ENCODE results near the gene KCND3. TPM values are rescaled to one million over a fixed set of nuclear protein-coding genes. Genes with fewer than 3 reads are reported as not detected.

The KCND3 gene
- total and polyA plus RNA-seq, 2 of the 4 experiments (the other 2 are of a cell fraction), result under 0.01 to 0.03 TPM

GRCh38 chr1:111768023-111768422 lies 221.4 kb downstream of the KCND3 start (continued):
- TF ChIP-seq RFX5 (IDR thresholded peaks at IDR 0.05; ENCODE audit: low read depth, low read length), result no peak

GRCh38 chr1:111762332-111762731 lies 227.1 kb downstream of the KCND3 start:
- H2AK5ac ChIP-seq (ENCODE audit: low read depth, low read length), result no peak overlapping the region
- in situ Hi-C loops (cut with MboI; ENCODE audit: low sequenced_read_pairs) (loop anchor here (10.0 kb wide), 1 partner anchor 538 kb away; the partner anchor contains the start of gene CHI3L2), intact Hi-C loops (cut with micrococcal nuclease) (loop anchor here (10.0 kb wide), 1 partner anchor 572 kb away; no protein-coding TSS in a partner anchor), dilution Hi-C loops (cut with HindIII; ENCODE audit: low sequenced_read_pairs, unreplicated experiment) (loop anchor here (25.0 kb wide), 1 partner anchor 300 kb away; the partner anchor contains the start of gene C1orf162)
- H3K18ac ChIP-seq (ENCODE audit: low read depth, low read length), result peak overlapping the region; percentile 76; the same call in 1 of the 2 replicates
- no peak overlapping the region for H3K27ac ChIP-seq (ENCODE audit: insufficient read depth, low read length)
- no peaks in the 10 kb centered on the region for H4K20me1 ChIP-seq (ENCODE audit: insufficient read depth, low read length)
- H3K14ac ChIP-seq (replicated peaks; ENCODE audit: low read depth, low read length), result no peak overlapping the region
- POLR2A ChIA-PET (ENCODE audit: unreplicated experiment), result no interaction called here
- no peak overlapping the region for H3K56ac ChIP-seq (ENCODE audit: extremely low read depth, insufficient read depth, low read length)
- H2AK9ac ChIP-seq (replicated peaks; ENCODE audit: low read depth, low read length, poor library complexity), result no peak overlapping the region
- CTCF ChIA-PET, result interaction anchor here (0.6 kb wide), 1 partner anchor 15 kb away, joined by 3 read pairs; no protein-coding TSS in a partner anchor
- no peak overlapping the region for H3K4ac ChIP-seq (ENCODE audit: low read depth, low read length)
- ATAC-seq (ENCODE audit: low read depth), result peak; percentile 72
- no TSS peak for BruUV-seq (replicated peaks)
- 0 out of 2 replicates have a peak overlapping the region, but pooled peaks have one; percentile 23 for H4K91ac ChIP-seq (ENCODE audit: insufficient read depth, low read depth, low read length)
- no peak overlapping the region for H3K9ac ChIP-seq (ENCODE audit: low read depth, low read length)
- H3K4me3 ChIP-seq (ENCODE audit: insufficient read depth, low read depth, low read length), result no peak overlapping the region
- no peak overlapping the region for H4K5ac ChIP-seq (ENCODE audit: low read depth, low read length)
- H3K79me1 ChIP-seq (ENCODE audit: low read depth in 1 of 2, low read length in 2 of 2), result peaks cover 12 to 17% of the 10 kb centered on the region in 2 experiments
- H3K23ac ChIP-seq (ENCODE audit: low read depth, low read length), result peak overlapping the region; percentile 60; the same call in 1 of the 2 replicates
- peak overlapping the region; percentile 76 for H2BK5ac ChIP-seq (ENCODE audit: low read depth, low read length, poor library complexity, severe bottlenecking)
- H2BK15ac ChIP-seq (ENCODE audit: low read depth, low read length), result no peak overlapping the region
- H3K4me2 ChIP-seq (ENCODE audit: low read depth, low read length), result peak overlapping the region; percentile 87; the same call in 1 of the 2 replicates
- no peak overlapping the region for H2BK120ac ChIP-seq (ENCODE audit: low read depth, low read length)
- H3K9me3 ChIP-seq (ENCODE audit: control insufficient read depth, insufficient read depth, low read length), result no peaks in the 10 kb centered on the region
- H3K4me1 ChIP-seq (ENCODE audit: control insufficient read depth, insufficient read depth, low read length), result peaks cover 4% of the 10 kb centered on the region
- no peak overlapping the region for H2AFZ ChIP-seq (replicated peaks; ENCODE audit: low read length, poor library complexity)
- peak overlapping the region; percentile 57; the same call in 1 of the 2 replicates for H2BK20ac ChIP-seq (ENCODE audit: low read depth, low read length)
- H4K8ac ChIP-seq (ENCODE audit: low read depth in 2 of 2, low read length in 2 of 2), result no peak overlapping the region
- H3K36me3 ChIP-seq (ENCODE audit: control insufficient read depth, insufficient read depth, low read length), result peaks cover 11% of the 10 kb centered on the region
- no peaks in the 10 kb centered on the region for H3K9me1 ChIP-seq (ENCODE audit: insufficient read depth, low read length)
- no peaks in the 10 kb centered on the region for H3K27me3 ChIP-seq (ENCODE audit: control insufficient read depth, insufficient read depth, low read length)
- WGBS, 2 experiments (ENCODE audit: extremely low coverage in 2 of 2, insufficient read length in 1 of 2), result no CpG with 5 or more reads among the region's 2 CpGs
- DNase-seq, result no peak
- no peak for TF ChIP-seq USF2 (IDR thresholded peaks at IDR 0.05; ENCODE audit: low read depth, low read length)
- no peak for TF ChIP-seq RFX5 (IDR thresholded peaks at IDR 0.05; ENCODE audit: low read depth, low read length)
- TF ChIP-seq MAZ (IDR thresholded peaks at IDR 0.05; ENCODE audit: borderline replicate concordance, low read depth, low read length), result no peak
- TF ChIP-seq ELK1 (IDR thresholded peaks at IDR 0.05; ENCODE audit: borderline replicate concordance, low read depth, low read length), result no peak
- no peak for TF ChIP-seq SMC3 (IDR thresholded peaks at IDR 0.05; ENCODE audit: low read depth, low read length)
- TF ChIP-seq MAFK (IDR thresholded peaks at IDR 0.05; ENCODE audit: low read depth, low read length), result no peak
- no peak for TF ChIP-seq NFE2L2 (IDR thresholded peaks at IDR 0.05; ENCODE audit: low read depth, low read length)
- no peak for TF ChIP-seq BHLHE40 (IDR thresholded peaks at IDR 0.05; ENCODE audit: low read depth, low read length)
- TF ChIP-seq CTCF (conservative IDR thresholded peaks at IDR 0.05; ENCODE audit: low read depth, low read length), result no peak
- TF ChIP-seq MXI1 (IDR thresholded peaks at IDR 0.05; ENCODE audit: borderline replicate concordance, low read depth, low read length), result no peak
- TF ChIP-seq POLR2A (IDR thresholded peaks at IDR 0.05; ENCODE audit: low read depth, low read length), result no peak
- no peak for TF ChIP-seq RCOR1 (IDR thresholded peaks at IDR 0.05; ENCODE audit: insufficient replicate concordance, low read length)
- TF ChIP-seq RAD21 (IDR thresholded peaks at IDR 0.05; ENCODE audit: low read length), result no peak

Measured in IMR-90 (cell line).